Measurements from ENCODE around the gene KPNA1. TPM values are rescaled to one million over a fixed set of nuclear protein-coding genes. Genes with fewer than 3 reads are reported as not detected.

Gene KPNA1
- total RNA-seq, 2 donors from 2014 or later: 20.2 to 28.7 TPM

GRCh38 chr3:122435950-122436349 is 78.8 kb downstream of the KPNA1 start:
- H3K4me3 ChIP-seq: no peak overlapping the region
- no peak for ATAC-seq
- no peaks in the 10 kb centered on the region for H3K4me1 ChIP-seq
- H3K27ac ChIP-seq: no peak overlapping the region
- intact Hi-C loops (cut with DNase I): no loop called here
- H3K9me3 ChIP-seq: peaks cover 0 to 4% (median 0%) of the 10 kb centered on the region in 3 donors
- peaks cover 0 to 22% of the 10 kb centered on the region in 2 donors for H3K36me3 ChIP-seq (replicated peaks in 1 of 2; ENCODE audit: insufficient read depth in 1 of 2, low read depth in 2 of 2)
- DNase-seq: no peak
- no peaks in the 10 kb centered on the region for H3K27me3 ChIP-seq
- 96 to 97% methylated on average over 9 of the region's 9 CpGs for WGBS, 2 donors
- no peak for TF ChIP-seq POLR2A (IDR thresholded peaks at IDR 0.05)
- TF ChIP-seq, protein P1, sequence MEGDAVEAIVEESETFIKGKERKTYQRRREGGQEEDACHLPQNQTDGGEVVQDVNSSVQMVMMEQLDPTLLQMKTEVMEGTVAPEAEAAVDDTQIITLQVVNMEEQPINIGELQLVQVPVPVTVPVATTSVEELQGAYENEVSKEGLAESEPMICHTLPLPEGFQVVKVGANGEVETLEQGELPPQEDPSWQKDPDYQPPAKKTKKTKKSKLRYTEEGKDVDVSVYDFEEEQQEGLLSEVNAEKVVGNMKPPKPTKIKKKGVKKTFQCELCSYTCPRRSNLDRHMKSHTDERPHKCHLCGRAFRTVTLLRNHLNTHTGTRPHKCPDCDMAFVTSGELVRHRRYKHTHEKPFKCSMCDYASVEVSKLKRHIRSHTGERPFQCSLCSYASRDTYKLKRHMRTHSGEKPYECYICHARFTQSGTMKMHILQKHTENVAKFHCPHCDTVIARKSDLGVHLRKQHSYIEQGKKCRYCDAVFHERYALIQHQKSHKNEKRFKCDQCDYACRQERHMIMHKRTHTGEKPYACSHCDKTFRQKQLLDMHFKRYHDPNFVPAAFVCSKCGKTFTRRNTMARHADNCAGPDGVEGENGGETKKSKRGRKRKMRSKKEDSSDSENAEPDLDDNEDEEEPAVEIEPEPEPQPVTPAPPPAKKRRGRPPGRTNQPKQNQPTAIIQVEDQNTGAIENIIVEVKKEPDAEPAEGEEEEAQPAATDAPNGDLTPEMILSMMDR (IDR thresholded peaks at IDR 0.05): no peak

DNA sequence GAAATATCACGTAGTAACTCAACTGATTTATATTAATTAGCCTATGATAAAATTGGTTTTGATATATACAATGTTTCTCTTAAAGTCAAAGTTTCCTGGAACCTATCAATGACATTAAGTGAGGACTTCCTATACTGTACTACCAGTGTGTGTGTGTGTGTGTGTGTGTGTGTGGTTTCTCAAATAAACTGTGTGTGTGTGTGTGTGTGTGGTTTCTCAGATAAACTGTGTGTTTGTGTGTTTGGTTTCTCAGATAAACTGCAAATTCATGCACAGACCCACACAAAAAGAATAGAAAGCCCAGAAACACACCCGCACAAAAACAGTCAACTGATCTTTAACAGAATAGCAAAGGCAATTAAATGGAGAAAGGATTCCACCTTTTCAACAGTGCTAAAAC is 84.4 kb downstream of the KPNA1 start:
- DNase-seq (no peak), ATAC-seq (no peak)
- no peak overlapping the region for H3K27ac ChIP-seq
- TF ChIP-seq, protein P1 (IDR thresholded peaks at IDR 0.05): no peak
- TF ChIP-seq POLR2A (IDR thresholded peaks at IDR 0.05): no peak
- no peaks in the 10 kb centered on the region for H3K9me3 ChIP-seq
- H3K27me3 ChIP-seq: no peaks in the 10 kb centered on the region
- 91 to 92% methylated on average over 2 of the region's 2 CpGs for WGBS, 2 donors
- peaks cover 0 to 16% of the 10 kb centered on the region in 2 donors for H3K36me3 ChIP-seq (replicated peaks in 1 of 2; ENCODE audit: insufficient read depth in 1 of 2, low read depth in 2 of 2)
- intact Hi-C loops (cut with DNase I): no loop called here
- no peak overlapping the region for H3K4me3 ChIP-seq
- H3K4me1 ChIP-seq: no peaks in the 10 kb centered on the region

DNA sequence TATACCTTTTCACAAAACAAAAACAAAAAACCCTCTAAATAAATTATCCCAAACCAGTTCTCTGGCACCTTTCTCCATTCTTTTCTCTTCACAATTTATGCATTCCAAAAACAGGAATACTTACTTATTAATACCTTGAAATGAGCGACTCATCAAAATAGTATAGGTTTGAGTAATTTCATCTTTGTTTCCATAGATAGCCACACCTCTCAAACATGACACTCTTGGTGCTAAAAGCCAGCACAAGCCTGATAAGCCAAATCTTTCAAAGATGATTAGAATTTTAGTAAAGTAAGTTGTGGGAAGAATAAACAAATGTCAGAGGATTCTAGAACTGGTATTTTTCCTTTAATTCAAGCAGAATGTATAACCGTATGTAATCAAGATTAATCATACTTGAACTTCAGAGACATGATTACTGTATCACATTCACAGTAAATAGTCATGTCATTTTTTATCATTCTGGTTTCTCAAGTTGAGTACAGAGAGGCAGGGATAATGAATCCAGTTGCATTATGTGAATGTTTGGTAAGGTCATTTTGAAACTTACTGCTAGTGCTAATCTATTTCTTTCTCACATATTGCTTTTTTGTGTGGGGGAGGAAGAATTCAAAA is 86.8 kb downstream of the KPNA1 start:
- ATAC-seq: no peak
- no peaks in the 10 kb centered on the region for H3K9me3 ChIP-seq
- TF ChIP-seq POLR2A (IDR thresholded peaks at IDR 0.05): no peak
- TF ChIP-seq, protein P1 (IDR thresholded peaks at IDR 0.05): no peak
- H3K36me3 ChIP-seq (replicated peaks in 1 of 2; ENCODE audit: insufficient read depth in 1 of 2, low read depth in 2 of 2): peaks cover 0 to 16% of the 10 kb centered on the region in 2 donors
- H3K27ac ChIP-seq: peak overlapping the region in 1 of 4 donors; percentile 3
- 35 to 45% methylated on average over 2 of the region's 2 CpGs for WGBS, 2 donors
- H3K4me1 ChIP-seq: no peaks in the 10 kb centered on the region
- H3K27me3 ChIP-seq: no peaks in the 10 kb centered on the region
- no peak overlapping the region for H3K4me3 ChIP-seq
- intact Hi-C loops (cut with DNase I): no loop called here
- DNase-seq: no peak

GRCh38 chr3:122421836-122422235 is 92.9 kb downstream of the KPNA1 start:
- Histone ChIP-seq H3K27me3 (no peaks in the 10 kb centered on the region), H3K27ac (no peak overlapping the region), H3K4me3 (no peak overlapping the region), H3K36me3 (replicated peaks in 1 of 2; ENCODE audit: insufficient read depth in 1 of 2, low read depth in 2 of 2) (peaks cover 0 to 11% of the 10 kb centered on the region in 2 donors), H3K9me3 (no peaks in the 10 kb centered on the region), H3K4me1 (peaks cover 11% of the 10 kb centered on the region)
- DNase-seq: no peak
- 84 to 95% methylated on average over 2 of the region's 2 CpGs for WGBS, 2 donors
- TF ChIP-seq, protein P1 (IDR thresholded peaks at IDR 0.05): no peak
- no peak for TF ChIP-seq POLR2A (IDR thresholded peaks at IDR 0.05)
- no peak for ATAC-seq
- intact Hi-C loops (cut with DNase I): no loop called here

DNA sequence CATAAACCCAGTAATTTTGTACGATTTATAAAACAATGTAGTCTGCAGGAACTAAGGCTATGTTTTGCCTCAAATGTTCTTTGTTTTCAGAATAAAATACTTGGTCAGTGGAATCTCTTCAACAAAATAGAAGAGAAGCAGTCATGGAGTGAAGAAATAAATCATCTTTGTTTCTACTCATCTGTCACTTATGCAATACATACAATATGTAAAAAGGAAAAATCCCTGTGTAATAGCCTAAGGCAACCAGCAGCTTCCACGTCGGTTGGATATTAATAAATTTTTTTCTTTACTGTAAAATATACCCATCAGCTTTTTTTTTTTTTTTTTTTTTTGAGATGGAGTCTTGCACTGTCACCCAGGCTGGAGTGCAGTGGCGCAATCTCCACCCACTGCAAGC is 93.6 kb downstream of the KPNA1 start:
- no peak overlapping the region for H3K4me3 ChIP-seq
- WGBS, 2 donors: 94 to 98% methylated on average over 4 of the region's 4 CpGs
- TF ChIP-seq POLR2A (IDR thresholded peaks at IDR 0.05): no peak
- TF ChIP-seq, protein P1 (IDR thresholded peaks at IDR 0.05): no peak
- DNase-seq (no peak), ATAC-seq (no peak)
- no peaks in the 10 kb centered on the region for H3K27me3 ChIP-seq
- peaks cover 0 to 4% of the 10 kb centered on the region in 2 donors for H3K36me3 ChIP-seq (replicated peaks in 1 of 2; ENCODE audit: insufficient read depth in 1 of 2, low read depth in 2 of 2)
- H3K4me1 ChIP-seq: peaks cover 12% of the 10 kb centered on the region
- intact Hi-C loops (cut with DNase I): no loop called here
- H3K27ac ChIP-seq: no peak overlapping the region
- no peaks in the 10 kb centered on the region for H3K9me3 ChIP-seq
